Endothelial cell (in vitro differentiated cells): ENCODE data around the gene PFAS. TPM values are rescaled to one million over a fixed set of nuclear protein-coding genes. Genes with fewer than 3 reads are reported as not detected.

Experiments used
- DNase-seq: peaks from one replicate; pipeline ENCODE4 v3.0.0; 2021; ENCODE audit warnings: low spot score
- H3K27ac Mint-ChIP-seq: one replicate; pipeline ENCODE4 v1.8.0; 2021; ENCODE audit warnings: mixed read lengths, inconsistent platforms; ENCODE audit not compliant: unreplicated experiment
- H3K27me3 Mint-ChIP-seq: one replicate; pipeline ENCODE4 v1.8.0; 2021; ENCODE audit warnings: mild to moderate bottlenecking, moderate library complexity, mixed read lengths, inconsistent platforms; ENCODE audit not compliant: unreplicated experiment
- H3K36me3 Mint-ChIP-seq: one replicate; pipeline ENCODE4 v1.8.0; 2021; ENCODE audit warnings: mild to moderate bottlenecking, low read depth, mixed read lengths, inconsistent platforms; ENCODE audit not compliant: unreplicated experiment
- H3K4me1 Mint-ChIP-seq: one replicate; pipeline ENCODE4 v1.8.0; 2021; ENCODE audit warnings: mild to moderate bottlenecking, mixed read lengths, inconsistent platforms; ENCODE audit not compliant: unreplicated experiment
- H3K4me3 Mint-ChIP-seq: one replicate; pipeline ENCODE4 v1.8.0; 2021; ENCODE audit warnings: mild to moderate bottlenecking, mixed read lengths, inconsistent platforms; ENCODE audit not compliant: unreplicated experiment
- H3K9me3 Mint-ChIP-seq: one replicate; pipeline ENCODE4 v1.8.0; 2021; ENCODE audit warnings: mixed read lengths, inconsistent platforms; ENCODE audit not compliant: unreplicated experiment
- CTCF ChIP-seq: fragments of 200-600 bp; sonication (generic); IDR thresholded peaks from one replicate; pipeline ENCODE4 v1.5.0; 2021; ENCODE audit warnings: antibody characterized with exemption; ENCODE audit not compliant: unreplicated experiment
- total RNA-seq: library from RNA; stranded (reverse); fragmentation: NEBNext Ultra II Directional; extraction: Animal tissue kit (Norgen Biotek cat#: 25700); gene quantifications from one replicate; pipeline ENCODE4 v1.2.1, GENCODE V29; 2021; ENCODE audit not compliant: unreplicated experiment

Gene PFAS
- total RNA-seq, 1 donor from 2014 or later: 67.0 TPM

- H3K27ac Mint-ChIP-seq: no peak overlapping the region
- H3K9me3 Mint-ChIP-seq: no peaks in the 10 kb centered on the region
- no peak for DNase-seq
- peaks cover 24% of the 10 kb centered on the region for H3K36me3 Mint-ChIP-seq
- TF ChIP-seq CTCF: no peak
- H3K27me3 Mint-ChIP-seq: peaks cover 1% of the 10 kb centered on the region
- no peaks in the 10 kb centered on the region for H3K4me1 Mint-ChIP-seq
- H3K4me3 Mint-ChIP-seq: no peak overlapping the region
These were observed 15.2 kb downstream of the PFAS start for GRCh38 chr17:8264320-8264719.

GRCh38 chr17:8264836-8265542 is 15.9 kb downstream of the PFAS start:
- Mint-ChIP-seq H3K36me3 (peaks cover 26% of the 10 kb centered on the region), H3K27me3 (peaks cover 1% of the 10 kb centered on the region), H3K9me3 (no peaks in the 10 kb centered on the region), H3K4me1 (peaks cover under 1% of the 10 kb centered on the region), H3K4me3 (no peak overlapping the region), H3K27ac (no peak overlapping the region)
- TF ChIP-seq CTCF: no peak
- no peak for DNase-seq

GRCh38 chr17:8266648-8267479 is 17.8 kb downstream of the PFAS start:
- no peak for DNase-seq
- Mint-ChIP-seq H3K27ac (no peak overlapping the region), H3K4me1 (peaks cover 15% of the 10 kb centered on the region), H3K4me3 (no peak overlapping the region), H3K27me3 (peaks cover 1% of the 10 kb centered on the region), H3K9me3 (no peaks in the 10 kb centered on the region), H3K36me3 (peaks cover 20% of the 10 kb centered on the region)
- no peak for TF ChIP-seq CTCF

- Mint-ChIP-seq H3K9me3 (no peaks in the 10 kb centered on the region), H3K4me3 (no peak overlapping the region), H3K27me3 (peaks cover 1% of the 10 kb centered on the region), H3K4me1 (peaks cover 15% of the 10 kb centered on the region), H3K27ac (no peak overlapping the region), H3K36me3 (peaks cover 20% of the 10 kb centered on the region)
- TF ChIP-seq CTCF: no peak
- DNase-seq: no peak
These were observed 18.5 kb downstream of the PFAS start for GRCh38 chr17:8267480-8268147.
